ENCODE results near the gene BICD2.
"Not testable (repeated sequence)": the region's sequence is repeated elsewhere in the genome, so short reads cannot be mapped to it uniquely, and the experiment has no call there.

BICD2 gene

DNA sequence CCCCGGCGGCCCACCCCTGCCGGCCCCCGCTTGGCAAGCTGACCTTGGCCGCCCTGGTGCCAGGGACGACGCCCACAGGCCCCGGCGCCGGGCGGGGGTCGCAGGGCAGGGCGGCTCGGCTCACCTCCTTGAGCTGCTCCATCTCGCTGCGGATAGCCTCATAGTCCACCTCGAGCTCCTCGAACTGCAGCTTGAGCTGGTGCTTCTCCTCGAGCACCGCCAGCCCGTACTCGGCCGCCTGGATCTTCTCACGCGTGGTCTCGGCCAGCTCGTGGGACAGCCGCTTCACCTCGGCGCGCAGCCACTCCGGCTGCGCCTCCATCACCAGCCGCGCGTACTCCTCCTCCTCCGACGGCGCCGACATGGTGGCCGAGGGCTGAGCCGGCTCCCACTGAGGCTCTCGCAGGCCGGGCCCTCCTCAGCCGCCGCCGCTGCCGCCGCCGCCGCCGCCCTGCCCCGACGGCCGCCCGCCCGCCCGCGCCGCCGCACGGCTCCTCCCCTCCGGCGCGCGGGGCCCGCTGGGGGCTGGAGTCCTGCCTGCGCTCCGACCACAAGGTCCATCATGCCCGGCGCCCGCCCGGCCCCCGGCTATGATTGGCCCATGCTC lies at the start of gene BICD2:
Gene BICD2, minus strand, starts transcription at position 453 of the 607 bp plus-strand sequence. Its CDS starts 89 bp downstream, at position 364.
- DNase-seq, result no peak

GRCh38 chr9:92809629-92810326 lies 45.1 kb upstream of the BICD2 start:
- not testable (repeated sequence) for DNase-seq

- peak; percentile 67 for DNase-seq
Measured at GRCh38 chr9:92808726-92809451, 44.3 kb upstream of the BICD2 start.

DNA sequence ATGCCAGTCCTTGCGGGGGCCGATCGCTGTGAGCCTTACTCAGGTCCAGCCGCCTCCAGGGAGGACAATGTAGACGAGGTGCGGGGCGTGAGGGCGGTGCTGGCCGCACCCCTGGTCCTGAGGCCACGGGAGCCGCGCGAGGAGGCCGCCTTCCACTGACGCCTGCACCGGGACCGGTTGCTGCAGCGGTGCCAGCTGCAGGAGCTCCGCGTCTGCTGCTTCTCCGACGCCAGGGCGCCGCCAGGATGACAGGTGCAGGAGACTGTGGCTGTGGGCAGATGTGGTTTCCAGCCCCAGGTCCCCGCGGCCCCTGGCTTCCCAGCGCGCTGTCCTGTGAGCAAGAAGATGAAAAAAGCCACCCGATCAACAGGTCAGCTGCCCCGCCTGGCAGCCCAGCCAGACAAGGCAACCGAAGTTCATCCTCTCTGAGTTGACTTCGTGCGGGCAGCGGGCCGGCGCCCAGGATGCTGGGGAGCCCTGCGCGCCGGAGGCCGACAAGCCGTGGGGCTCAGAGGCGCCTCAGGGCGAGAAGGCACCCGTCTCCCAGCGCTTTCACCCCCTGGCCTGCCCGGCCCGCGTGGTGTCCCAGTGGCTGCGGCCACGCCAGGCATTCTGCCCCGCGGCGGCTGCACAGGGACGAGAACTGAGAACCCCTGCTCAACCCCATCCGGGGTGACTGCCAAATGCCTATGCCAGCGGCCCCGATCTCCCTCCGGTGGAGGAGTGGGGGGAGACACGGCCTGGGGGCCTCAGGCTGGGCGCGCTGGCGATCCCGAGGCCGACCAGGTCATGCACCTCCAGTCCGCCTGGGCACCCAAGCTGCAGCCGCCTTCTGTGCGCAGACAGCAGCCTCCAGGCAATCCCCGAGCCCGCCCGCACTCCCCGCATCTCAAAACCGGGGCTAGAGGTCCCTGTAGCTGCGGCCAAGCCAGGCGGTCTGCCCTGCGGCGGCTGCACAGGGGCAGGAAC lies 43.4 kb upstream of the BICD2 start:
- peak; percentile 46 for DNase-seq

DNA sequence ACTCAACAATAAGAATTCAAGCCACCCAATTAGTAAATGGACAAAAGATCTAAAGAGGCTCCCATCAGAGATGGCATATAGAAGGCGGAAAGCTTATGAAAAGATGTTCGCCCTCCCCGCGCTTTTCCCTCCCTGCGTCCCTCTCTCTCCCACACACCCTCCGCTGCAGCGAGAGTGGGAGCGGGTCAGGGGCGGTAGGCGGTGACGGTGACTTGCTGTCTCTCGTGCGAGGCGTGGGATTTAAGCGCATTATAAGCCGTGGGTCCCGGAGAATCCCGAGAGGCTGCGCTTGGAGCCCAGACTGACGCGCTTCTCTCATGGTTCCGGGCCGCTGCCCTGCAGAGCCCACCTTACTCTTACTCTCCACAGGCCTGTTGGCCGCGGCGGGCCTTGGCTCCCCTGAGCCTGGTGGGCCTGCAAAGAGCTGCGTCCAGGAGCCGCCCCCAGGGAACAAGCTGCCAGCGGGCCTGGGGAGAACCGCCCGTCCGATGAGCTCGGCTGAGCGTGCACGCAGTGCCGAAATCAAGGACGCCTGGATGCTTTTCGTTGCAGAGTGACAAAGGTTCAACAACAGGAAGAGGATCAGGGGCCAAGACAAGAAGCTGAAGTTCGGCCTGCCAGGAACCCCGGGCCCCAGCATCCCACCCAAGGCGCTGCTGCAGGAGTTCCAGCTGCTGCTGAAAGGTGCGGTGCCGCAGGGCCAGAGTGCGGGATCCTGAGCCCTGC lies 42.6 kb upstream of the BICD2 start:
- DNase-seq, result no peak

DNA sequence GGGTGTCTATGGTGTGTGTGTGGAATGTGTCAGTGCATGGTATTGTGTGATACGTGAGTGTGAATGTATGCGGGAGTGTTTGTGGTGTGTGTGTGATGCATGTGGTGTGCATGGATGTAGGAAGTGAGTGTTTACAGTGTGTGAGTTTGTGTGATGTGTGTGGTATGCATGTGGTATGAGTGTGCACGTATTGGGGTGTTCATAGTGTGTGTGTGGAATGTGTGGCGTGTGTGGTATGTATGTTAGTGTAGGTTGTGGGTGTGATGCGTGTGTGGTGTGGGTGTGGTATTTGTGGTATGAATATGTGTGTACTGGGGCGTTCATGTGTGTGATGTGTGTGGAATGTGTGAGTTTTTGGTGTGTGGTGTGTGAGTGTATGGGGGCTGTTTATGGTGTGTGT lies 40.1 kb upstream of the BICD2 start:
- no peak for DNase-seq

DNA sequence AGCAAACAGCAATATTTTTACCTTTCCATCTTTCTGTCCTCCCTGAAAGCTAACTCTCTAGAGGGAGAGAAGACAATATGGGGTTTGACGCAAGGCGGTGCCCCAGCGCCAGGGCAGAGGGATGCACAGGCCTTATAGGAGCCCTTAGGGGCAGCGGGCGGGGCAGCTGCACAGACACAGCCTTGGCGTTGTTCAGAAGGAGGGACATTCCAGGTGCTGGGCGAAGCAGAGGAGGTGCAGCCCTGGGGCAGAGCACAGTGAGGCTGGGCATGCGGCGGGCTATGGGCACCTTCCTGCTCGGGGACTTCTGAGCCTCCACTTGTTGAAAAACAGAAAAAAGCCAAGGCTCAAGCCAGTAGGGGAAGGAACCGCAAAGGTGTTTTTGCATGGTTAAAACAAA lies 33.7 kb upstream of the BICD2 start:
- no peak for DNase-seq

- not testable (repeated sequence) for DNase-seq
Measured at GRCh38 chr9:92796337-92796804, 31.7 kb upstream of the BICD2 start.

GRCh38 chr9:92795598-92796336 lies 31.1 kb upstream of the BICD2 start:
- no peak for DNase-seq

DNA sequence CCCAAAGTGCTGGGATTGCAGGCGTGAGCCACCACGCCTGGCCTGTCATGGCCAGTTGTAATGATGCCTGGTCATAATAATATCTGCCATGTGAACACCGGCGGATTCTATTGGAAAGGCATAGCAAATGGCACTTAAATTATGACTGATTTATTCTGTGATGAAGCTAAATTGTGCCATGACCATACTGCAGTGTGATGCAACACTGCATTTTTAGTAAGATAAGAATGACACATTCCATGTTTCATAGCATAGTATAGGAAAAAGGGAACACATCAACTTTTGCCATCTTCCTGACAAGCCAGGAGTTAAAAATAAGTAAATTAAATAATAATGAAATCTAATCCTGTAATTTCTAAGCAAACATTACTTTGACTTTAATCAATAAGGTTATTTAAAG lies 30.4 kb upstream of the BICD2 start:
- no peak for DNase-seq

DNA sequence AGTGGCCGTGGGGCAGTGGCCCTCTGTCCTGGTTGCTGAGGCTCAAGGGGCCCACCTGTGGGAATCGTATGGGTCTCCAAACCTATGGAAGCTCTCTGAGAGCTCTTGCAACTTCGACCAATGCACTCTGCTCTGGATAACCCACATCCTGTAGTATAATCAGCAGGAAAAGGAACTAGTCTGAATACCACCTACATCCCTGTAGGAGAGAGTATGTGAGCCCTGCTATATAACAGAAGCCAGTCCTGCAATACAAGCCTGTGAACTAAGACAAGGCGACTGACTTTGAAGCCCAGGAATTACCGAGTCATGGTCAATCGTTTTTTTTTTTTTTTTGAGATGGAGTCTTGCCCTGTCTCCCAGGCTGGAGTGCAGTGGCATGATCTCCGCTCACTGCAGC lies 29.8 kb upstream of the BICD2 start:
- DNase-seq, result no peak

DNA sequence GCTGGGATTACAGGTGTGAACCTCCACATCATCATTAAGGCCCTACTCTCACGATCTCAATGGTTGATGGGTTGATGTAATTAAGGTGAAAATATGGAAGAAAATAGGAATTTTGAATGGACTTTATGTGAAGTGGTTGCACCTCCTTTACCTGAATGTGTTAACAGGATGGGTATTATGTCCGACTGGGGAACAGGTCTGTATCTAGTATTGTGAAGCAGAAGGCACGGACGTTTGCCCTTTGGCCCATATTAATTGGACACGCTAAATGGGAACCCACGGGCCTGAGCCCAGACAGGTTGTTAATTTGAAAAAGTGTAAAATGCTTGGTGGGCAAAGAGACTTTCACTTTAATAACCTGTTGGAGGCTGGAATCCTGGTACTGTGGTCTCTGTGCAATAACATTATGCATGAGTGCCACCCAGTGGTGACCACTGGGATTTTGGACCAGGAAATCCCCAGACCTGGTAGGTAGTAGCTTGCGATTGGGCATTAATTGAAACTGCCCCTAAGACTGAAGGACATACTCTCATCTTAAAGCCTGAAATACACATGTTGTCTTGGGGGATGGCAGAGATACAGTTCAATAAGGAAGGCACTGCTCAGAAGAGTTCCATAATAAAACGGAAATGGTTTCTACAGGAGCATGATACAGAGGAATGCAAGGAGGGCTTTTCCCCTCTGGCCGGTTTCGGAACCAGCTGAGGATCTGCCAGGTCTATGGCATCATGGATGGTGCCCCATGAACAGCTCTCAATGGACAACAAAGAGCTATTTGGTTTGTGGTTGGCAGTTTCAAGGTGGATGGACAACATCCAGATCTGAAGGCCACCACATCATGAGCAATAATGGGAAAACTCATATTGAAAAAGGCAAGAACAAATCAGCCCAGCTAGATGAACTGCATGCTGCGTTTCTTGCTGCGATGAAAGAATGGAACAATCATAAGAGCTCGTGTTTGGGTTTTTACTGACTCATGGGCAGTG lies 26.2 kb upstream of the BICD2 start:
- peak; percentile 67 for DNase-seq

- DNase-seq, result no peak
Measured at GRCh38 chr9:92786298-92786697, 21.7 kb upstream of the BICD2 start.

DNA sequence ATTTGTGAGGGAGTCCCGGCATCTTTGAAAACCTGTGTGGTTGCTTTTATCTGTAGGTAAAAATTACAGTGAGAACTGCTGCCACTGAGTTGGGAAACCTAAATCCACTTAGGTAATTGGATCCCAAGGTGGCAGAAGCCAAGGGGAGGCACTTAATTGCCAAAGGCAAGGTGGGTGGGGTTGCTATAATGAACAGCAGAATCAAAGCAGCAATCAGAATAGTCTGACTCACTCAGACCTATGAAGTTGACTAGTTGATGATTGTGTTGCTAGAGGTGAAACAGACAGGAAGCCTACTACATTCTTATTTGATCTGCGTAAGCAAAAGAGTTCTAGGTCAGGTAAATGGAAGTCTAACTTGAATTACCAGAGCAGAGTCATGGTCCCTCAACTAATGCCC lies 17.3 kb upstream of the BICD2 start:
- DNase-seq, result peak; percentile 75

DNA sequence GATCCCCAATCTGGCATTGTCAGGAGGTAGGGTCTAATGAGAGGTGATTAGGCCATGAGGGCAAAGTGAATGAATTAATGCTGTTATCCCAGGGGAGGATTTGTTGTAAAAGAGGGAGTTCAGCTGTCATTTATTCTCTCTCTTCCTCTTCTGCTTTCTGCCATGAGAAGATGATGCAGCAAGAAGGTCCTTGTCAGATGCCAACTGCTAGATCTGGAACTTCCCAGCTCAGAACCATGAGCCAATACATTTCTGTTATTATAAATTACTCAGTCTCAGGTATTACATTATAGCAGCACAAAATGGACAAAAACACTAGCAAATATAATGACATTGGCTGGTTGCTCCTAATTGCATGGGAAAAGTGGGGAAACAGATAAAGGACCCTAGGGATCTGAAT lies 15.6 kb upstream of the BICD2 start:
- no peak for DNase-seq

DNA sequence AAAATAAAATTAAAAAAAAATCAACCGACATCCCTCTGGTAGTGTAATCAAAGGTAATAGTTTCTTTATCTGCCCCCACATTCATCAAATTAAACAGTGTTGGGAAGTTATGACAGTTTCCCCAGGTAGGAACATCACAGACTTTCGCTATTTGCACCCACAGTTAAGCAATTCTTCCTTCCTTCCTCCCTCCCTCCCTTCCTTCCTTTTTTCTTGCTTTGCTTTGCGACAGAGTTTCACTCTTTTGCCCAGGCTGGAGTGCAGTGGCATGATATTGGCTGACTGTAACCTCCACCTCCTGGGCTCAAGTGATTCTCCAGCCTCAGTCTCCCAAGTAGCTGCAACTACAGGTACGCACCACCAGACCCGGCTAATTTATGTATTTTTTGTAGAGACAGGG lies 10.8 kb upstream of the BICD2 start:
- DNase-seq, result no peak

DNA sequence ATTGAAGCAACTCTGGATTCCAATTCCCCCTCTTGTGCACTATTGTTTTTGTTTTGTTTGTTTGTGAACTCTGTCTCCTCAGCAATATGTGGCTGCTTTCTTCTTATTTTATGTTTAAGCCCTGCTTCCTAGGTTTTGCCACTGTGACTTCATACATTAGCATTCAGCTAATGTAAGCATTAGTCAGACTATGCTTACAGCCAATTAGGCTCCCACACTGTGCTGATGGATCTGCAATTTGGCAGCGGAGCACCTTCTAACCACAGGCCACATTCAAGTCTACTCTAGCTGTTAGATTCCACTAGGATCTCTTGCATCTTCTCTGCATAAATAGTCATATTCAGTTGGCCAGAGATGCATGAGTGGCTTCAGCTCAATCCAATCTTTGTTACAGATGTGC lies 9.6 kb upstream of the BICD2 start:
- no peak for DNase-seq

DNA sequence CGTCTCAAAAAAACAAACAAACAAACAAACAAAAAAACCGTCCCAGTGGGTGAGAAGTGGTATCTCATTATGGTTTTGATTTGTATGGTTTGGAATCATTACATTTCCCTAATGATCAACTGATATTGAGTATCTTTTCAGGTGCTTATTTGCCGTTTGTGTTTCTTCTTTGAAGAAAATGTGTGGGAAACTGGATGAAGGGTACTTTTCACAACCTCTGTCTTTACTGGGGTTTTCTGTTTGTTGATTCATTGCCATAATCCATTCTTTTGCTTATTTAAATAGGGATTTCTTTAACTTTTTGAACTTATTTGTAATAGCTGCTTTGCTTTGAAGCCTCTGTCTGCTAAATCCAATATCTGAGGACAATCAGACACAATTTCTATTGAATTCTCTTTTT lies 9.2 kb upstream of the BICD2 start:
- no peak for DNase-seq

DNA sequence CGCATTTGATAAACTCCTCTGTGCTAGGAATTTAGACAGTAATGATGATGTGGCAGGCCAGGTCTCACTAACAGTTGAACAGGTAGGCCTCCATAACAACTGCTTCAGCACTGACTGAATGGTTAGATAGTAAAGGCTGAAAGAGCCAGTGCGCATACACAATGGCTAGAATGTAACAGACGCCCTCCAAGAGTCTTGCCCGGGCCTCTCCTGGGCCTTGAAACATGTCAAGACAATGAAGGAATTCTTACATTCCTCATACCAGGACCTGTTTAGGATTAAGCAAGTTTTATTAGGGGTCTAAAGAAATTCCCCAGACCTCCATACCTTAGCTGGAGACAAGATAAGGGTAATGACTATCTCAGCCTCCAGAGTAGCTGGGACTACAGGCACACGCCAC lies 6.7 kb upstream of the BICD2 start:
- DNase-seq, result no peak

- DNase-seq, result peak; percentile 98
Measured at GRCh38 chr9:92770360-92770995, 5.8 kb upstream of the BICD2 start.
